ELR (cell line): ENCODE data around the gene SLIT3.

Experiments
- DNase-seq: peaks from one replicate; pipeline ENCODE4 v3.0.0-alpha.2; 2015; ENCODE audit warnings: low read depth

The SLIT3 gene

DNA sequence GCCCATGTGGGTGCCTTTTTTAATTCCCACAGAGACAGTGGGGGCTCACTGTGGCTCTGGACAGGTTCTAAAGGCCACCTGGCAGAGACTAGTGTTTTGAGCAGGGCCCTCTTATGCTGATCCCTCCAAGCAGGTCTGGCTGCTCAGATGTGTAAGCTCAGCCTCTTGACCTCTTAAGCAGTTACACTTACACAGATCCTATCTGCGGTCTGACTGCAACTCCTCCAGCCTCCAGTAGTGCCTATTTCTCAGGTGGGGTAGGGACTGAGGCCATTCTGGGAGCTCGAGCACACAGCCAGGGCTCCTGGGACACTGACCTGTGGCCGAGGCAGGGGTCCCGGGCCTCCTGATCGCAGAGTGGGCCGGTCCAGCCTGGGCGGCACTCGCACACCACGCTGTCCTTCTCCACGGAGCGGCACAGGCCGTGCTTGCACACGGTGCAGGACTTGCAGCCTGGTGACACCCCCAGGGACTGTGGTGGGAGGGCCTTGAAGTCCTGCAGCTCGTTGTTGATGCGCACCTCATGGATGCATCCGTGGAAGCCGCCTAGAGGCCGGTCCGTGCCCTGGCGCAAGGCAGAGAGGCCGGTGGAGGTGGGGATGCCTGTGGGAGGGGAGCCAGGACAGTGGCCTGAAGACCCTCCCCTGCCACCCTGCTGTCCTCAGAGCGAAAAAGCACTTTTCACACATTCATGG is 629.9 kb downstream of the SLIT3 start:
- no peak for DNase-seq

DNA sequence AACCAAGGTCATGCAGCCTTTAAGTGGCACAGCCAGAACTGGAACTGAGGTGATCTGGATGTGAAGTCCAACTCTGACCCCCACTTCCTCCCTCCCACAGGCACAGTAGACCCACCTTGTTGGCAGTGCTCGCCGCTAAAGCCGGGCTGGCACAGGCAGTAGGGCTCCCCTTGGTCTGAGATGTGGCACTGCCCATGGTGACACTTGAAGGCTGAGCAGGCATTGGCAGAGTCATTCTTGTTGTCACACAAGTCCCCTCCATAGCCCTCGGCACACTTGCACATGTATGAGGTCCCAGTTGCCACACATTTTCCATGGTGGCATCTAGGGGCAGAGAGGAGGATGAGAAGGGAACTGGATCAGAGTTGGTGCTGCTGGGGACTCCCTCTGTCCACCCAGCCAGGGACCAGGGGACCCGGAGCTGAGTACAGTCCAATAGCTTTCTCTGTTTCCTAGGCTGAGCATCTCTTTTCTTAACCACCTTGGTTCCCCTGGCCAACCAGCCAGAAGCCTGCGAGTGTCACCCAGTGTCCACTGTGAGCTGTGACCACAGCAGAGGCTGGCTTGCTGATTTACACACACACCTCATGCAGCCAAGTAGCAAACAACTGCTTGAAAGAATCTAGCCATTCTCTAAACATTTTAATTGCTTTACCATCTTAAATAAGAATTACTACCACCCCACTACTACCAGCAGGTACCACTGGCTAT is 631.1 kb downstream of the SLIT3 start:
- DNase-seq, result no peak

DNA sequence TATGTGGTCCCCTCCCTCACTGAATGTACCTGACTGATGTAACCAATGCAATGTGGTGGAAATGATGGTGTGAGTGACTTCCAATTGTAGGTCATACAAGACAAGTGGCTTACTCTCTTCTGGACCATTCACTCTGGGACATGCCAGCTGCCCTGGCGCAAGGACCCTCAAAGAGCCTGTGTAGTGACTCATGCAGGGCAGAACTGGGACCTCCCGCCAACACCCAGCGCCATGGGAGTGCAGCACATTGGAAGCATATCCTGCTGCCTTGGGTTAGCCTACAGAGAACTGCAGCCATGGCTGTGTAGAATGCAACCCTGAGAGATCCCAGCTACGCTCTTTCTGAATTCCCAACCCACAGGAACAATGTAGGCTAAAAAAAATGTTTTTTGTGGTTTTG is 631.8 kb downstream of the SLIT3 start:
- no peak for DNase-seq

DNA sequence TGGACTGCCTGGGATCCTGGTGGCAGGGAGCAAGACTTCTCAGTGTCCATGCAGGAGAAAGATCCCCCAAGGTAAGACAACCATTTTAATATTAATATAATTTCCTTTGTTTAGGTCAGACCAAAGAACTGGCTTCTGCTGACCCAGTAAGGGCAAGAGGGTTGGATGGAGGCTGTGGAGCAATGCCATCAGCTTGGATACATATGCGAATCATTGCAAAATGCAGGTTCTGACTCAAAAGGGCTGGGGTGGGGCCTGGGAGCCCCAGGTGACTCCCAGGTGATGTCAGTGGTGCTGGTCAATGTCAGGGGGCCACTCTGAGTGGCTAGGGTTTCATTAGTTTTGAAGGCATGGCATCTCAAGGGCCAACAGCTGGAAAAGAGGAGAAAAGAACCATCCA is 632.9 kb downstream of the SLIT3 start:
- DNase-seq, result no peak

DNA sequence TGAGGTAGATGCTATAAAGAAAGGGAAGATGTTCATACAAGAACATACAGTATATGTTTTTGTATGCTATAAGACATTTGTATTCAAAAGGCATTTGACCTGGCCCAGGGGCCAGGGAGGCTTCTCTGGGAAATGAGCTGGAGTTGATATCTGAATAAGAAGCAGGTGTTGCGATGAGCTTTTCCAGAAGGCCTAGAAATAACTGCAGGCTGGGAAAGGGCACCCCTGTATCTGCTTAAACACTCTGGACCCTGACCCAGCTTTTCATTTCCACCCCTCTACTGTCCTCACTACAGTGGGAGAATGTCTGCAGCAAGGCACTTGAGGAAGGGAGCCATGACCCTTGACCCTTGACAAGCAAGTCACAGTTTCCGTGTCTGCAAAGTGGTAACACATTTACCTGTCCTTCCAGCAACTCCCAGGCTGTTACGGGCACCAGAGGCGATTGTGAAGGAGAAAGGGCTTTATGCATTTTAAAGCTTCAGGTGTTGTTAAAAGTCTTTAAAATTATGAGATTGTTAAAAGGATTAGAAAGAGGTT is 633.6 kb downstream of the SLIT3 start:
- no peak for DNase-seq

DNA sequence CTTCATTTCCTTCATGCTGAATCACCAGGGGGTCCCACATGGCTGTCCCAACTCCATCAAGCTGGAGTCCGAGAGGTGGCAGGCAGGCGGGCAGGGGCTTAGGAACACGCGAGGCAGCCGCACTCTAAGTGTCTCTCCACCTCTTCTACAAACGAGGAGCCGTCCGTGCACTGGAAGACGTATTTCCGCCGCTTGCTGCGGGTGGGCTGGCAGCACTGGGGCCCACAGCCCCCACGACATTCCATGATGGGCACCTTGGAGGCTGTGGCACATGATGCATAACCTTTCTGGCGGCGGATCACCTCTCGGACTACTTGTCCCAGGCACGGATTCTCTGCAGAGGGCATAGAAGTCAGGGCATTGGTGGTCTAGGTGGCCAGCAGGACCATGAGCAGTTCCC is 634.6 kb downstream of the SLIT3 start:
- no peak for DNase-seq

DNA sequence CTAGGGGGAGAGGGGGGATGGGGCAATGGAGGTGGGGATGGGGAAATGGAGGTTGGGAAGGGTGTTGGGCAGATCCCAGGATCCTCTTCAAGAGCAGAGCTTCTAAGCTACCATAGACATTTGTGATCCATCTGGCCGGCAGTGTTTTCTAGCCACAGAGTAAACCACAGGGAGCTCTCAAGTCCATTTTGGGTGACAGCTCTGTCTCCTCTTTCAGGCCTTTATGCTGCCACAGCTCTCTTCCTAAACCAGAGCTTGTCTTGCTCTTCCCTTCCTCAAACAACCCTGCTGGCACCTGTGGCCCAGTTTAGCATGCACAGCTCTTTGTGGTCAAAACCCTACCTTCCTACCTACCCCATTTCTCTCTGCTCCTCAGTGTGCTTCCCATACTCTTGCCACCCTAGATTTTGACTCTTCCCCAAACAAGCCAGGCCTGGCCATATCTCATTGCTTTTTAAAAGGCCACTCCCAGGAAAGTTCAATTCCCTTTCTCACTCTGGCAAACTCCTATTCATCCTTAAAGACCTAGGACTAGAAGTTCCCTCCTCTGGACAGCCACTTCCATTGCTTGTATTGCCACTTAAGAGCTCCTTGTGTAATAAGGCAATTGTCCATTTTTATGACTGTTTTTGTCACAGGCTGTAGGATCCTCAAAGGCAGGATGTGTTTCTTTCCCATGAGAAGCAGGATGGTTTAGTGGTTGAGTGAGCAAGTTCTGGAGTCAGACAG is 637.5 kb downstream of the SLIT3 start:
- no peak for DNase-seq

DNA sequence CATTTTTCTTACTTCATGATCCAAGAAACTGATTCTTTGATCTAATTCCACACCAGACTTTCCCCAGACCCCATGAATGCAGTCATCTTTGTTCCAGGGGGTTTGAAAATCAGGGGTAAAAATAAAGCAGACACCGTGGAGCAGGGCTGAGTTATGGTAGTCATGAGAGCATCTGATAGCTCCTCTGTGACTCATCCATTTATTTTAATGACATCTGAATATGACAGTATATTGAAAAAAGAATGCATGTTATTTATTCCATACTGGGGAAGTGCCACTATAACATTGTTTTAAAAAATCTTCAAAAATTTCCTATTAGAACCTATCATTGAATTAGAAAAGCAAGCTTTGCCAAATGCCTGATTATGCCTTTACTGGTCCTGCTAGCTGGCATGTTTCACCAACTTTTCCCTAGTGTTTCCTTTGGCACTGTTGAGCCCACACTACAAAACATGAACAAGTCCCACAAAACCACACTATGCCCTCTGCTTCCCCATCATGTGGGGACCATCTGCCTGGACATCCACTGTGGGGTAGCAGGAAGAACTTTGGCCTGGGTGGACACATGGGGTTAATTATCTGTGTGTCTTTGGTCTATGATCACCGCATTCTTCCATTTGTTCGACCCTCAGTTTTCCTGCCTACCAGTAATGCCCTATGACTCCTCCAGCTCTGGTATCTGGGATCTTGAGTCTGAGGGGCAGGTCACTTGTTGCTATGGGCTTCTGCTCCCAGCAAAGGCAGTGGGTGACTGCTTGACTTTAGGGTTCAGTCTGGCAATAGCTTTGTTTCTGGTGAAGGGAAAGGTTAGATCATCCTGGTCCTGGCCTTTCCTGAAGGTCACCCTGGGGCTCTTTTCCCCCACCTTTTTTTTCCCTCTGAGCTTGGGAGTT is 639.1 kb downstream of the SLIT3 start:
- DNase-seq, result no peak

DNA sequence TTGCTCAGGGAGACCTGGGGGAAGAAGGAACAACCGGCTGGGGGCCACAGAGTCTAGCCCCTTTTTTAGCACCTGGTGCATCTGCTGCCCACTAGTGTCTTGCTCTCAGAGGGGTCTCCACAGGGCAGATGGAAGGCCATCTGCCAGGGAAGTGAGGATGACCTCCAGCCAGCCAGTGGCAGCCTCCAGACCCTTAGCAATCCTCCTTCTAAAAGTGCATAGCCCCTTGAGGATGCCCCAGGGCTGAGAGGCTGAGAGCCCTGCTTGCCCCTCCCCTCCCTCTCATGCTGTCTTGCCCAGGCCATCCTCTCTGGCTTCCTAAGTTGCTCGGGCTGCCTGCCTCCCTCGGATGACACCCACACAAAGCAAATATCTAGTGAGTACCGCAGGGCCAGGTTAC is 640.2 kb downstream of the SLIT3 start:
- DNase-seq, result no peak

DNA sequence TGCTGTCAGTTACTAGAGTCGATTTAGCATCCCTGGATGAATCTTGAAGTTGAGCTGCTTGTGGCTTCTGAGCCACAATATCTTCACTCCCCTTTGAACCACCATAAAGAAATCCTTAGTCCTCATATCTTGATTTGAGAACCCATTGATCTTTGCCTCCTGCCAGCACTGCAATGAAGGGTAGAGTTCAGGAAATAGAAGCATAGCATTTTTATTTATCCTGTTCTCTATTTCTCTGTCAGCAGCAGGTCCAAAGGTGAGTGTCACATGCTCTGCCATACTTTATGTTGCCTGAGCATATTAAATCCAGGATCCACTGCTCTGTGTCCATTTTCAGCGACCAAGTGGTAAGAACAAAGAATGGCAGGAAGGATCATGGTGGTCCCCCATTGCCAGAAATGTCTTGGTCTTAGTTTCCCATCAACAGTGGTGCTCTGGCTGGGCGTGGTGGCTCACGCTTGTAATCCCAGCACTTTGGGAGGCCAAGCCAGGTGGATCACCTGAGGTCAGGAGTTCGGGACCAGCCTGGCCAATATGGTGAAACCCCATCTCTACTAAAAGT is 641.6 kb downstream of the SLIT3 start:
- DNase-seq, result no peak

DNA sequence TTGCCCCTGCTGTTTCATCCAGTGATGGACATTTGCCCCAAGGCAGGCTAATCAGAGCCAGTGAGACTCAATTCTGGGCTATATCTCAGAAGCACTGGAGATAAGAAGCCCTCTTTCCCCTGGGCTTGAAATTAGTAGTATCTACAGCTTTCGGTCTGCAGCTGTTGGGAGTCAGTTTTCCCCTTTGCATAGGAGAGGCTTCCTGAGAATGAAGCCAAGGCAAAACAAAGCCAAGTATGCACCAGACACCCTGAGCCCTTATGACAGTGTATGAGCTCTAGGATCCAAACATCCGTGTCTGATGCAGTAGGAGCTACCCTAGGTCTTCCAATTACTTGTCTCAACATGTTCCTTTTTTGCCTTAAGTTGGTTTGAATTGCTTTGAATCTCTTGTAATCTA is 642.5 kb downstream of the SLIT3 start:
- DNase-seq, result no peak

DNA sequence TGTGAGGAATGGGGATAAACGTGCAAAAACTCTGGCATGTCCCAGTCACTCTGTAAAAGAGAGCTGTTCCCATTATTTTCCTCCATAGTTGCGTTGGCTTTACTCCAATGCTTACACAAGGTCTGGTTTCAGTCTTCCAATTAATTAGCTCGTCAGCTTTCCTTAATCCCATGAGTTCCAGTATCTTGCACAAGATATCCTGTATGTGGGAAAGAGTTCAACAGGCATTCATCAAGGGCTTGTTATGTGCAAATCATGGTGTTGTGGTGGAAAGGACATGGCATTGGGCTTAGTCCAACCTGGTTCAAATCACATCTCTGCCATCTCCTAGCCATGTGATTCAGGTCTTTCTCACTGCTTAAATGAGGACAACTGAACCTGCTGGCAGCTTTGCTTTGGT is 644.3 kb downstream of the SLIT3 start:
- DNase-seq, result no peak

DNA sequence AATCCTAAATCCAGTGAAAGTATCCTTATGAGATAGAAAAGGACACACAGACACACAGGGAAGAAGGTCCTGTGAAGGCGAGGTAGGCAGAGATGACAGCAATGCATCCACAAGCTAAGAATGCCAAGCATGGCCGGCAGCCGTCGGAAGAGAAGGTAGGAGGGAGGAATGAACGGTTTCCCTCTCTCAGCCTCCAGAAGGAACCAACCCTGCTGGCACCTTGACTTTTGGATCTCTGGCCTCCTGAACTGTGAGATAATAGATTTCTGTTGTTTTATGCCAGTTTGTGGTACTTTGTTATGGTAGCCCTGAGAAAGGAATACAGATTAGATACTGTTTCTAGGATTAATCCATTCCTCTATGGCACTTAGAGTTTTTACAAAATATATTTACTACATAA is 645.6 kb downstream of the SLIT3 start:
- DNase-seq, result no peak

DNA sequence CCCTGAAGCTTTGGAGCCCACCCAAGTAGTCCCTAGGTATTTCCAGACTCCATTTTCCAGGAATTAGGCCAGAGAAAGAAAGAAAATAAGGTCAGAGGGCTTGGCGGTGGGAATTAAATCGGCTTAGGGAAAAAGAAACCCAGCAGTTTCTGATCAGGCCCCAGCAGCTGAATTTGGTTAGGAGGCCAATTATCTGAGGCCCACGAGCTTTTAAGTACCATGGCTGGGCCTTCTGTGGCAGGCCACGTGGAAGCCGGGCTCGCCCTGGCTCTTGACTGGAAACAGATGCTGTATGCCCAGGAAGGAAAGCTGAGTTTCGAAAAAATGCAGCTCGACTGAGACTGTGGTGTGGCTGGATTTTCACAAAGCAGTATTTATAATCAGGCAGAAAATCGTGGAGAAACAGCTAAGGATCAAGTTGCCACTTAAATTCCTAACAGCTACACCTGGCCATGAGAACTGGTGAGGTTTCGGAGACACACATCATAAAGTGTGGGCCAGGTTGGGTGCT is 646.7 kb downstream of the SLIT3 start:
- DNase-seq, result no peak

DNA sequence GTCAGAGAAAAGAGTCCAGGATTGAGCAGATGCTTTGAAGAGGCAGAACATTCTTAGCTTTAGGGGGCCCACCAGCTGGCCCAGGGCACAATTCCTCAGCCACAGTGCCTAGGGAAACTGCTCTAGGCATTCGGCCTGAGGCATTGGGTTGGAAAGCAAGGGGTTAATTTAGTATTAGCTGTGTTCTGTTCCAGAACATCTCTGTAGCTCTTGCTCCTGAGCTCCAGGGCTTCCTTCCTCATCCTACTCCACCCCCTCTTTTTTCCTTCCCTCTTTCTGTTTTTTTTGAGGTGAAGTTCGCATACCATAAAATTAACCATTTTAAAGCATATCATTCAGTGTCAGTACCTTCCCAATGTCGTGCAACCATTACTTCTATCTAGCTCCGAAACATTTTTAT is 647.3 kb downstream of the SLIT3 start:
- DNase-seq, result no peak

DNA sequence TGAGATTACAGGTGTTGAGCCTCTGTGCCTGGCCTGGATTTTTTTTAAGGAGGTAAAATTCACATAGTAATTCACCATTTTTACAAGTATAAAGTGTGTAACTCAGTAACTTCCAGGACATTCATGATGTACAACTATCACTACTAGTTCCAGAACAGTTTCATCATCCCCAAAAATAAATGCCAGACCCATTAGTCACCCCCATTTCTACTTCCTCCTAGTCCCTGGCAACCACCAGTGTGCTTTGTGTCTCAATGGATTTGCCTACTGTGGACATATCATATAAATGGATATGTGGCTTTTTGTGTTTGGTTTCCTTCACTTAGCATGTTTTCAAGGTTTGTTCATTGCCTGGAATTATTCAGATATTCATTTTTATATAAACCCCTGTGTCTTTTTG is 649.3 kb downstream of the SLIT3 start:
- DNase-seq, result peak; percentile 58

DNA sequence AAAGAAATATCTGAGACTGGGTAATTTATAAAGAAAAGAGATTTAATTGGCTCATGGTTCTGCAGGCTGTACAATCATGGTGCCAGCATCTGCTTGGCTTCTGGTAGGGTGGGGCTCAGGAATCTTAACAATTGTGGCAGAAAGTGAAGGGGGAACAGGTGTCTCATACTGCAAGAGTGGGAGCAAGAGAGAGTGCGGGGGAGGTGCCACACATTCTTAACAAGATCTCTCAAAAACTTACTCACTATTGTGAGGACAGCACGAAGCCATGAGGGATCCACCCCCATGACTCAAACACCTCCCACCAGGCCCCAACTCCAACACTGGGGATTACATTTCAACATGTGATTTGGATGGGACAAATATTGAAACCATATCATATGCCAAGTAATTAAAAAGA is 651.6 kb downstream of the SLIT3 start:
- DNase-seq, result peak; percentile 3

DNA sequence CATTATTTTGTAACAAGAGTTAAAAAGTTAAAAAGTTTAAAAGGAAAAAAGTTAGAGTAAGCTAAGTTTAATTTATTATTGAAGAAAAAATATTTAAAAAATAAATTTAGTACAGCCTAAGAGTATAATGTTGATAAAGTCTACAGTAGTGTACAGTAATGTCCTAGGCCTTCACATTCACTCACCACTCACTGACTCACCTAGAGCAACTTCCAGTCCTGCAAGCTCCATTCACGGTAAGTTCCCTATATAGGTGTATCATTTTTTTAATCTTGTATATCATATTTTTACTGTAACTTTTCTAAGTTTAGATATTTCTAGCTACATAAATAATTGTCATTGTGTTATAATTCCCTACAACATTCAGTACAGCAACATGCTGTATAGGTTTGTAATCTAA is 652.4 kb downstream of the SLIT3 start:
- DNase-seq, result no peak

DNA sequence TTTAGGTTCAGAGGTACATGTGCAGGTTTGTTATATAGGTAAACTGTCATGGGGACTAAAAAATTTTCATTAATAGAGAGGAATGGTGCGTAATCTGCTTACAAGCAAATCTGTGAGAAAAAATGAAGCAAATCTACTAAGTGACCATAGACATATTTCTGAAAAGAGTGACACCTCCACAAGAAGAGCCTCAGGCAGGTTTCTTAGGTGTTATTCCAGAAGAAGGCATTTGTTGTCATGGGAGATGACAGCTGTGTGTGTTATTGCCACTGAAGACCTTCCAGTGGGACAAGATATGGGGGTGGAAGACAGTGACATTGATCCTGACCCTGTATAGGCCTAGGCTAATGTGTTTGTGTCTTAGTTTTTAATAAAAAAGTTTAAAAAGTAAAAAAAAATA is 652.9 kb downstream of the SLIT3 start:
- no peak for DNase-seq

DNA sequence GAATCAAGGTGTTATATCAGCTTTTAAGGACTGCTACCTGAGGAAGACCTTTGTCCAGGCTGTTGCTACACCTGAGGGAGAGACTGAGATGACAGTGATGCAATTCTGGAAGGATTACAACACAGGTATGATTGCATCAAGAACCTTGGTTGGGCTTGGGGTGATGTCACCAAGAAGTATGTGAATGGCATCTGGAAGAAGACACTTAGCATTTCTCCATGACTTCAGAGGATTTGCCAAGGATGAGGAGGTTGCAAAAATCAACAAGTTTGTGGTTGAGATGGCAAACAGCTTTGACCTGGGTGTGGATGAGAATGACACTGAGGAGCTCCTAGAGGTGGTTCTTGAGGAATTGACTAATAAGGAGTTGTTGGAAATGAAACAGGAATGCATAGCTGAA is 653.9 kb downstream of the SLIT3 start:
- no peak for DNase-seq

DNA sequence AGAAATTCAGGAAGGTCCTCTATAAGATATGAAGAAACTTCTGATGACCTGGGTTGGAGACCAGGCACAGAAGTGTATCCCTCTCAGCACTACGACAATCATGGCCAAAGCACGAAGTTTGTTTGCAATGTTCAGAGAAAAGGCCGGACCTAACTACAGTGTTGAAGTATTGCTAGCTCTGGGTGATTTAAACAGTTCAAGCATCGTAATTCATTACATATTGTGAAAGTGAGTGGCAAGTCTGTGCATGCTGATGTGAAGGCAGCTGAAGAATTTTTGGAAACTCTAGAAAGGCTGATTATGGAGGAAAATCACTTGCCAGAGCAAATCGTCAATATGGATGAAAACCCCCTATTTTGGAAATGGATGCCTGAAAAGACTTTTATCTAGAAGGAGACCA is 654.6 kb downstream of the SLIT3 start:
- no peak for DNase-seq

DNA sequence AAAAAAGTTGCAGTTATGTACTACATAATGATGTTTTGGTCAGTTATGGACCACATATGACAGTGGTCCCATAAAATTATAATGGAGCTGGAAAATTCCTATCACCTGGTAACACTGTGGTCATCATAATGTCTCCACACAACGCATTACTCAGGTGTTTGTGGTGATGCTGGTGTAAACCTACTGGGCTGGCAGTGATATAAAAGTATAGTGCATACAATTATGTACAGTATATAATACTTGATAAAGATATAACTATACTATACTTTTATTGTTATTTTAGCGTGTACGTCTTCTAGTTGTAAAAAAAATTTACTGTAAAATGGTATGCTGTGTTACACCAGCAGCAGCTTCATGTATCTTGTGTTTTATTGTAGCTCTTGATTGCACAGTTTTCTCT is 655.7 kb downstream of the SLIT3 start:
- no peak for DNase-seq
